Lung (tissue), 12 donors: Measurements from ENCODE around the gene PRR12. TPM values are rescaled to one million over a fixed set of nuclear protein-coding genes. Genes with fewer than 3 reads are reported as not detected.

Experiments used
- ATAC-seq: fragments of 200-7000 bp; cut with Tn5 transposase; one replicate; pipeline ENCODE4 v1.9.1; 2020; ENCODE audit warnings: moderate number of reproducible peaks; ENCODE audit not compliant: insufficient read depth, low FRiP score
- DNase-seq, 3 donors: peaks; one replicate each; pipeline ENCODE4 v3.0.0-alpha.2; 2013 to 2017
- H3K27ac ChIP-seq, 2 donors: one replicate each; pipeline ENCODE4 v1.5.1; 2013; ENCODE audit warnings: mild to moderate bottlenecking in 2 of 2, moderate library complexity in 2 of 2, control low read depth in 1 of 2, inconsistent platforms in 1 of 2, low read depth in 1 of 2, low read length in 1 of 2
- H3K27me3 ChIP-seq, 3 donors: one replicate each; pipeline ENCODE4 v1.5.1; 2013; ENCODE audit warnings: low read length in 2 of 3; ENCODE audit not compliant: control insufficient read depth in 3 of 3, insufficient read depth in 3 of 3
- H3K36me3 ChIP-seq, 4 donors: one replicate each; pipeline ENCODE4 v1.5.1; 2013; ENCODE audit warnings: low read length in 4 of 4, mild to moderate bottlenecking in 1 of 4, moderate library complexity in 1 of 4; ENCODE audit not compliant: control insufficient read depth in 4 of 4, insufficient read depth in 4 of 4
- H3K4me1 ChIP-seq, 5 donors: one replicate each; pipeline ENCODE4 v1.5.1; 2013; ENCODE audit warnings: low read length in 5 of 5, mild to moderate bottlenecking in 2 of 5, moderate library complexity in 1 of 5; ENCODE audit not compliant: control insufficient read depth in 5 of 5, insufficient read depth in 5 of 5
- H3K4me3 ChIP-seq: one replicate; pipeline ENCODE4 v1.5.1; 2013; ENCODE audit warnings: mild to moderate bottlenecking, control low read depth, moderate library complexity
- H3K9ac ChIP-seq, 2 donors: one replicate each; pipeline ENCODE4 v1.5.1; 2013; ENCODE audit warnings: low read length in 2 of 2, control low read depth in 1 of 2; ENCODE audit not compliant: insufficient read depth in 1 of 2
- H3K9me3 ChIP-seq, 4 donors: one replicate each; pipeline ENCODE4 v1.5.1; 2013; ENCODE audit warnings: low read length in 3 of 4, mild to moderate bottlenecking in 1 of 4, moderate library complexity in 1 of 4; ENCODE audit not compliant: control insufficient read depth in 4 of 4, insufficient read depth in 3 of 4
- WGBS, 2 donors: extraction: QIAGEN DNeasy Blood & Tissue Kit; methylation state at CpG; one replicate each; pipeline ENCODE4 v1.1.7; 2013; 5-methylcytosine and 5-hydroxymethylcytosine counted together
- polyA plus RNA-seq, 2 donors: library from polyadenylated mRNA; stranded (reverse); fragments of 200-250 nt; gene quantifications; one replicate each; pipeline ENCODE4 v1.2.1, GENCODE V29; 2013
- total RNA-seq, 2 donors: library from RNA; depleted of rRNA in 1 of 2; stranded (reverse); fragments of >200 nt in 1 of 2; gene quantifications; one replicate each; pipeline ENCODE4 v1.2.1, GENCODE V29; 2014 to 2021
- TF ChIP-seq, protein P1 (sequence below): IDR thresholded peaks from 2 replicates; pipeline ENCODE4 v1.5.1; 2012; ENCODE audit warnings: mild to moderate bottlenecking; ENCODE audit errors: control extremely low read depth, extremely low read depth
- donor health status: control.
- donor health status: control.
- donor health status: Bipolar disorder and iron deficiency.
- donor health status: healthy.
- donor health status: DM: yes; HTN: yes; CAD: no.

The PRR12 gene
- total and polyA plus RNA-seq, 4 donors, result 7.6 to 32.4 (median 16.8) TPM

DNA sequence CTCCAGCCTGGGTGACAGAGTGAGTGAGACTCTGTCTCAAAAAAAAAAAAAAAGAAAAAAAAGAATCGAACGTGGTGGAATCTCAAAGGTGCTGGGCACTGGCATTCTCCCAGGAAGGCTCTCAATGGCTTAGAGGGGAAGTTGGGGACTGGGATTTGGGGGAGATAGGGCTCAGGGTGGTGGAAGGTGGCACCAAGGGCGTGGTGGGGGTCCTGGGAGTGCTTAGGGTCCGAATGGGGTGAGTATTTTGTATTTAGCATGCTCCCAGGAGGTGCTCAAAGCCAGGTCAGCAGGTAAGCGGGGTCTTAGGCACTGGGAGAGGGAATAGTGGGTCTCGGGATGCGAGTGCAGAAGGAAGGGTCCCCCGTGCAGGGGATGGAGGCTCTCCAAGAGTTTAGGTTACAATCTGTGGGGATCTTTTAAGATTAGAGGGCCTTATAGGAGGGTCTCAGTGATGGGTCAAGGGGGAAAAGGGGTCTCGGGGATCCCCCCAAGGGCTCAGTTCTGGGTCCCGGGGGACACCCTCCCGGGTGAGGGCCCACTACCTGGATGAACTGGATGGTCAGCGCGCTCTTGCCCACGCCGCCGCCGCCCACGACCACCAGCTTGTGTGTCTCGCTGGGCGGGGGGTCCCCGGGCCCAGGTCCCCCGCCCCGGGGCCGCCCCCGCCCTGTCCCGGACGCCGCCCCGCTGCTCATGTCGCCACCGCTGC, 48.6 kb downstream of the PRR12 start:
- H3K27me3 ChIP-seq, result no peaks in the 10 kb centered on the region
- H3K4me1 ChIP-seq, result peaks cover 5 to 47% (median 16%) of the 10 kb centered on the region in 5 donors
- ATAC-seq (no peak), DNase-seq (peak in 2 of 3 donors; percentile 32 to 36)
- peak overlapping the region in 1 of 2 donors; percentile 82 for H3K9ac ChIP-seq
- peak overlapping the region; percentile 86 to 88 for H3K27ac ChIP-seq
- WGBS, 2 donors, result 2 to 4% methylated on average over 24 to 31 of the region's 31 CpGs
- H3K9me3 ChIP-seq, result no peaks in the 10 kb centered on the region
- H3K4me3 ChIP-seq, result peak overlapping the region; percentile 42
- TF ChIP-seq, protein P1, sequence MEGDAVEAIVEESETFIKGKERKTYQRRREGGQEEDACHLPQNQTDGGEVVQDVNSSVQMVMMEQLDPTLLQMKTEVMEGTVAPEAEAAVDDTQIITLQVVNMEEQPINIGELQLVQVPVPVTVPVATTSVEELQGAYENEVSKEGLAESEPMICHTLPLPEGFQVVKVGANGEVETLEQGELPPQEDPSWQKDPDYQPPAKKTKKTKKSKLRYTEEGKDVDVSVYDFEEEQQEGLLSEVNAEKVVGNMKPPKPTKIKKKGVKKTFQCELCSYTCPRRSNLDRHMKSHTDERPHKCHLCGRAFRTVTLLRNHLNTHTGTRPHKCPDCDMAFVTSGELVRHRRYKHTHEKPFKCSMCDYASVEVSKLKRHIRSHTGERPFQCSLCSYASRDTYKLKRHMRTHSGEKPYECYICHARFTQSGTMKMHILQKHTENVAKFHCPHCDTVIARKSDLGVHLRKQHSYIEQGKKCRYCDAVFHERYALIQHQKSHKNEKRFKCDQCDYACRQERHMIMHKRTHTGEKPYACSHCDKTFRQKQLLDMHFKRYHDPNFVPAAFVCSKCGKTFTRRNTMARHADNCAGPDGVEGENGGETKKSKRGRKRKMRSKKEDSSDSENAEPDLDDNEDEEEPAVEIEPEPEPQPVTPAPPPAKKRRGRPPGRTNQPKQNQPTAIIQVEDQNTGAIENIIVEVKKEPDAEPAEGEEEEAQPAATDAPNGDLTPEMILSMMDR, result no peak
- peaks cover 0 to 2% (median 0%) of the 10 kb centered on the region in 4 donors for H3K36me3 ChIP-seq

DNA sequence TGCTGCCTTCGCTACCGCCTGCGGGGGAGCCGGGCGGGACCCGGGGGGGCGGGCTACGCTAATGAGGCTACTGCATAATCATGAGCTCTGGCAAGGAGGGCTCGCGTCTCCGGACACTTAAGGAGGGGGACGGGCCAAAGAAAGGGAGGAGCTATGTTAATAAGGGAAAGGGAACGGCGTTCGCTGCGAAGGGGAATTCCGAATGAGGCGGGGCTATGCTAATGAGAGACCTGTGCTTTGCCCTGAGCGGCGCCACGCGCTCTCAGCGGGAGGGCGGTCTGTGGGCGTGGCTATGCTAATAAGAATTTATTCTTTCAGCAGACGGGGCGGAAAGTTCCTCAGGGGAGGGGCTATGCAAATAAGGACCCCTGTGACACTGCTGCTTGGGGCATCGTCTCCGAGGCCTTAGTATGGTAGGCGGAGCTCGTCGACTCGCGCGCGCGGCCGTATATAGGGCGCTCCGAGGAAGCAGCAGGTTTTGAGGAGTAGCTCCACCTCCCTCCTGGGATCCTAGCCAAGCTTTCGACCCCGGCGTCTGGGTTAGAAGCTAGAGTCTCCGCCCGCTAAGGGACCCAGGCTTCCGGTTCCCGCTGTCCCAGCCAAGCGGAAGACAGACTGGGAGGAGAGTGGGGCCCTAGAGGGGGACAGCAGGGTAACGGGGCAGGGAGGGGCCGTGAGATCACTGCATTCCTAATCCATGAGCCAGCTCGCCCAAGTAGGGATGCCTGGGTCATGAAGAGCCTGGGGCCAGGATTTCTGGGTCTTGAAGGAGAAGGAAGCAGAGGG, 49.3 kb downstream of the PRR12 start, which contains the start of gene RRAS:
Gene RRAS, minus strand, starts transcription at position 31 of the 786 bp plus-strand sequence. CDS start 45 bp downstream, outside the sequence.
- H3K9ac ChIP-seq, result peak within 1 kb of the TSS; percentile 95 to 98
- no peaks in the 10 kb centered on the region for H3K27me3 ChIP-seq
- no peaks in the 10 kb centered on the region for H3K9me3 ChIP-seq
- H3K27ac ChIP-seq, result peak within 1 kb of the TSS; percentile 99 to 100
- H3K4me3 ChIP-seq, result peak within 1 kb of the TSS; percentile 48
- TF ChIP-seq, protein P1, result no peak
- H3K36me3 ChIP-seq, result peaks cover 0 to 4% (median 2%) of the 10 kb centered on the region in 4 donors
- DNase-seq (peak; percentile 100), ATAC-seq (peak; percentile 68)
- H3K4me1 ChIP-seq, result peaks cover 5 to 46% (median 16%) of the 10 kb centered on the region in 5 donors
- WGBS, 2 donors, result 0% methylated on average over 51 of the region's 51 CpGs

DNA sequence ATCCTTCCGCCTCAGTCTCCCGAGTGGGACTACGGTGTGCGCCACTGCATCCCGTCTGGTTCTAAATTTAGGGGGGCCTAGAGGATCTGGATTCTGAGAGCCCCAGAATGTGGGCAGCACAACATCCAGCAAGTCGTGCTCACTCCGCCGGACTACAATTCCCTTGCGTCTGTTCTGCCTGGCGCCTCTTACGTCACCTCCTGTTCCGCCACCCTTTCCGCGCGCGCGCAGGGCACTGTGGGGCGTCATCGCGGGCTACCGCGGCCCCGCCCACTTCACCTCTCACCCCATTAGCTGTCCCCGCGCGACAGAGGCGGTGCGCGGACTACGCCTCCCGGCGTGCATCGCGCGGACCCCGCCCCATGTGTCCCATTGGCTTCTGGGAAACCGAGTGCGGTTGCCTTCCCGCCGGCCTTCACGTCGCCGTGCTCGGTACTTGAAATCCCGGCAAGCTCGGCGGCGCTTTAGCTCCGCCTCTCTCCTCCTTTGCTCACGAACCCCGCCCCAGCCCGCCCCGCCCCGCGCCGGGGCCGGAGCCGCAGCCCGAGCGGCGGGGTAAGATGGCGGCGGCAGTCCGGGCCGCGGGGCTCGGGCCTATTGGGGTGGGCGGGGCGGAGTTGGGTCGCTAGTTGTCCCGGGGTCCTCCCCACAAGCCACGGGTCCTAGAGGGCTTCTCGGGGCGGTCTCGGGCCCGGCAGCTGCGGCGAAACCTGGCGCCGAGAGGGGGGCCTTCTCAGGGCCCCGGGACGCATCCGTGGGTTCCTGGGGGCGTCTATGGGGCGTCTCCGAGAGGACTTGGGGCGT, 50.9 kb downstream of the PRR12 start, which contains the start of gene SCAF1:
Gene SCAF1, plus strand, starts transcription at position 522 of the 804 bp plus-strand sequence. CDS start 2,818 bp downstream, outside the sequence.
- TF ChIP-seq, protein P1, result no peak
- Histone ChIP-seq H3K36me3 (peaks cover 0 to 13% (median 7%) of the 10 kb centered on the region in 4 donors), H3K9me3 (no peaks in the 10 kb centered on the region), H3K27ac (peak within 1 kb of the TSS; percentile 99 to 100), H3K4me1 (peaks cover 5 to 44% (median 16%) of the 10 kb centered on the region in 5 donors), H3K27me3 (no peaks in the 10 kb centered on the region), H3K4me3 (peak within 1 kb of the TSS; percentile 73), H3K9ac (peak within 1 kb of the TSS; percentile 95 to 98)
- WGBS, 2 donors, result 0 to 1% methylated on average over 76 to 87 of the region's 87 CpGs
- DNase-seq, result peak; percentile 99 to 100 (median 100)
- peak; percentile 77 for ATAC-seq
